ENCODE results near the gene SH3D21. TPM values are rescaled to one million over a fixed set of nuclear protein-coding genes. Genes with fewer than 3 reads are reported as not detected.

SH3D21 gene
- total and polyA plus RNA-seq, 5 donors, result 2.5 to 4.7 (median 4.1) TPM

DNA sequence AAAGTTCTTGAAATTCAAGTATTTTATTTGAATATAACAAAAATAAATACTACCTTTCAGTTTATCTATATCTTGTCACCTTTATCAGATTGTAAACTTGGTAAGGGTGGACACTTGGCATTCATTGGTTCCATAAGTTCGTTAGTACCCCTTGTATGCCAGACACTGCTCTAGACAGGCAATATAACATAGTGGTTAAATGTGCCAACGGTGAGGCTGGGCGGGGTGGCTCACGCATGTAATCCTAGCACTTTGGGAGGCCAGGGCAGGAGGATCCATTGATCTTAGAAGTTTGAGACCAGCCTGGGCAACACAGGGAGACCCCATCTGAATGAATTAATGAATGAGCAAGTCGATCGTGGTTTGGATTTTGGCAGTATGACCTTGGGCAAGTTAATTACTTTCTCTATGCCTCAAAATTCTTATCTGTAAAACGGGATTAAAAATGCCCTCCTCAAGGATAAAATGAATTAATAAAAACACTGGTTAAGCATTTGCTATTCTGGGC is 26.3 kb upstream of the SH3D21 start:
- peak overlapping the region; percentile 98 for H3K27ac ChIP-seq (ENCODE audit: low read length)
- no peaks in the 10 kb centered on the region for H3K9me3 ChIP-seq (ENCODE audit: control insufficient read depth, low read length)
- DNase-seq (no peak), ATAC-seq (no peak)
- peaks cover 2% of the 10 kb centered on the region for H3K4me1 ChIP-seq (ENCODE audit: control insufficient read depth, insufficient read depth, low read length)
- no peaks in the 10 kb centered on the region for H3K27me3 ChIP-seq (ENCODE audit: control insufficient read depth, insufficient read depth)
- 76% methylated on average over 7 of the region's 7 CpGs for WGBS
- no peak overlapping the region for H3K4me3 ChIP-seq (ENCODE audit: low read length)
- intact Hi-C loops (cut with DNase I), result loop anchor here (5.0 to 10.0 kb wide), 7 partner anchors 45 to 178 kb away; partner anchors contain the start of genes MAP7D1 (in 1 of the 4), THRAP3 (in 1 of the 4) and TRAPPC3 (in 1 of the 4)

DNA sequence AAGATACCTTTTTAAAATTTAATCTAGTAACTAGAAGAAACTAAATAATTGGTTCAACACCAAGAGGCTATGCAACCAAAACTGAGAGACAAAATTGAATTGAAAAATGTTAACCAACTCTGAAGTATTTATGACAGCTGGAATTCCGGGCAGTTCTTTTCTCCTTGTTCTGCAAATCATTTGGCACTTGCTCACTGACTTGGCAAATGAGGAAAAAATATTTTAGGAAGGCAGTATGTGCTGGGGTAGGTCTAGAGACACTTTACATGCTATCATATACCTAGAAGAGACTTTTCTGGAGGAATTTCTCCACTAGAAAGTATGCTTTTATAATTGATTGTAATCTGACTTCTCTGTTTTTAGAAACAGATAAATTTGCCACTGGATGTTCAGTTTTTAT is 22.1 kb upstream of the SH3D21 start:
- Histone ChIP-seq H3K4me1 (ENCODE audit: control insufficient read depth, insufficient read depth, low read length) (peaks cover 2% of the 10 kb centered on the region), H3K27me3 (ENCODE audit: control insufficient read depth, insufficient read depth) (no peaks in the 10 kb centered on the region), H3K4me3 (ENCODE audit: low read length) (no peak overlapping the region), H3K9me3 (ENCODE audit: control insufficient read depth, low read length) (no peaks in the 10 kb centered on the region), H3K27ac (ENCODE audit: low read length) (no peak overlapping the region)
- intact Hi-C loops (cut with DNase I), result loop anchor here (5.0 to 10.0 kb wide), 7 partner anchors 49 to 182 kb away; partner anchors contain the start of genes MAP7D1 (in 1 of the 4), THRAP3 (in 1 of the 4) and TRAPPC3 (in 1 of the 4)
- no peak for DNase-seq
- 34% methylated on average over 1 of the region's 1 CpG for WGBS
- ATAC-seq, result peak in 1 of 2 donors; percentile 13

DNA sequence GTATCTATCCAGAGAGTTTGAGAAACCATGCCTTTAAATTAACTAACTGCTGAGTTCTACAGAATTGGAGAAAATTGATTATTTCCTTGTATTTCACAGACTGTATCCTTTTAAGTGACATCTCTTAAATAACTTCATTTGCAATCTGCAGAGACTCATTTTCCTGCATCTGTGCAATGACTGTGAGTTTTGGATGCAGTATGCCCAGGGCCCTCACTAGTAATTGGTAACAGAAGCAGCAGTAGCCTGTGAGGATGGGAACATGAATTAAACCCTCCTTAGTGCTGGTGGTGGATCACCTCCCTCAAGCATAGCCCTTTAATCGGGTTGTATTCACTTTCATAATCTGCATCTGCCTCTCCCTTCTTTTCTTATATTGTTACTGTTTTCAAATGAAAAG is 21.7 kb upstream of the SH3D21 start:
- ATAC-seq (no peak), DNase-seq (no peak)
- intact Hi-C loops (cut with DNase I), result loop anchor here (5.0 to 10.0 kb wide), 7 partner anchors 50 to 182 kb away; partner anchors contain the start of genes MAP7D1 (in 1 of the 4), THRAP3 (in 1 of the 4) and TRAPPC3 (in 1 of the 4)
- Histone ChIP-seq H3K4me1 (ENCODE audit: control insufficient read depth, insufficient read depth, low read length) (peaks cover 2% of the 10 kb centered on the region), H3K4me3 (ENCODE audit: low read length) (no peak overlapping the region), H3K27me3 (ENCODE audit: control insufficient read depth, insufficient read depth) (no peaks in the 10 kb centered on the region), H3K27ac (ENCODE audit: low read length) (peak overlapping the region; percentile 51), H3K9me3 (ENCODE audit: control insufficient read depth, low read length) (no peaks in the 10 kb centered on the region)
- WGBS, result 47% methylated on average over 1 of the region's 1 CpG

DNA sequence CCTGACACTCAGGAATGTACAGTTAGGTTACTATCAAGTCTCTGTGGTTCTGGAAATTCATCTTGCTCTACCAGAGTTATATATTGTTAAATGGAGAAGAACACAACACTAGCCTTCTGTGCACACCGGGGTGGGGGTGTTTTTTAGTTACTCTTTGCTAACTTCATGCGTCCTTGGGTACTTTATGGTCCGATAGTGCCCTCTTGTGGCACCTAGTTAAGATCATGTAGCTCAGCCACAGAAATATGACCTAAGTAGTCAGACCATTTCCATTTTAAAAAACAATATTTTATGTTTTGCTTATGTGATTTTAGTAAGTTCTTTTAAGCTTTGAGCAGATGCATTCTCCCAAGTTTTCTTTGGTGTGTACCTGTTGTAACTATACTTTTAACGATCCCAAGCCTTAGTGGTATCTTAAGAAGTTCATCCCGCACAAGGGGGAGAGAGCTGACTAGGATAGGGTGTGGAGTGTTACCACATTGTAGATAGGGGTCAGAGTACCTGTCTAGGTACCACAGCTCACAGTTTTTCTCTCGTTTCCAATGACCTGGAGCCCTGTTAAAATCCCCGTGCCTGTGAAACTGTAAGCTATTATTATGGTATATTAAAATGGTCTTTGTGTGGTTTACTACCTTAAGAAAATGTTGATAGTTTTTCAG is 20.6 kb upstream of the SH3D21 start:
- WGBS, result 40% methylated on average over 7 of the region's 7 CpGs
- no peaks in the 10 kb centered on the region for H3K4me1 ChIP-seq (ENCODE audit: control insufficient read depth, insufficient read depth, low read length)
- ATAC-seq (peak; percentile 79 to 82), DNase-seq (peak in 1 of 3 donors; percentile 38)
- H3K27me3 ChIP-seq (ENCODE audit: control insufficient read depth, insufficient read depth), result no peaks in the 10 kb centered on the region
- no peak overlapping the region for H3K4me3 ChIP-seq (ENCODE audit: low read length)
- intact Hi-C loops (cut with DNase I), result loop anchor here (5.0 to 10.0 kb wide), 6 partner anchors 51 to 141 kb away; partner anchors contain the start of genes MAP7D1 (in 1 of the 4), THRAP3 (in 1 of the 4) and TRAPPC3 (in 1 of the 4)
- H3K9me3 ChIP-seq (ENCODE audit: control insufficient read depth, low read length), result no peaks in the 10 kb centered on the region
- no peak overlapping the region for H3K27ac ChIP-seq (ENCODE audit: low read length)

DNA sequence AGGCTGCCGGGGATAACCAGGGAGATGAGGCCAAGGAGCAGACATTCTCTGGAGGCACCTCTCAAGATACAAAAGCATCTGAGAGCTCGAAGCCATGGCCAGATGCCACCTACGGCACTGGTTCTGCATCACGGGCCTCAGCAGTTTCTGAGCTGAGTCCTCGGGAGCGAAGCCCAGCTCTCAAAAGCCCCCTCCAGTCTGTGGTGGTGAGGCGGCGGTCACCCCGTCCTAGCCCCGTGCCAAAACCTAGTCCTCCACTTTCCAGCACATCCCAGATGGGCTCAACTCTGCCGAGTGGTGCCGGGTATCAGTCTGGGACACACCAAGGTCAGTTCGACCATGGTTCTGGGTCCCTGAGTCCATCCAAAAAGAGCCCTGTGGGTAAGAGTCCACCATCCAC is 19.4 kb upstream of the SH3D21 start:
- ATAC-seq (peak in 1 of 2 donors; percentile 8), DNase-seq (no peak)
- H3K4me1 ChIP-seq (ENCODE audit: control insufficient read depth, insufficient read depth, low read length), result no peaks in the 10 kb centered on the region
- H3K9me3 ChIP-seq (ENCODE audit: control insufficient read depth, low read length), result no peaks in the 10 kb centered on the region
- intact Hi-C loops (cut with DNase I), result loop anchor here (5.0 to 10.0 kb wide), 6 partner anchors 52 to 142 kb away; partner anchors contain the start of genes MAP7D1 (in 1 of the 4), THRAP3 (in 1 of the 4) and TRAPPC3 (in 1 of the 4)
- 90% methylated on average over 13 of the region's 13 CpGs for whole genome bisulfite sequencing
- no peak overlapping the region for H3K27ac ChIP-seq (ENCODE audit: low read length)
- H3K27me3 ChIP-seq (ENCODE audit: control insufficient read depth, insufficient read depth), result no peaks in the 10 kb centered on the region
- H3K4me3 ChIP-seq (ENCODE audit: low read length), result no peak overlapping the region

DNA sequence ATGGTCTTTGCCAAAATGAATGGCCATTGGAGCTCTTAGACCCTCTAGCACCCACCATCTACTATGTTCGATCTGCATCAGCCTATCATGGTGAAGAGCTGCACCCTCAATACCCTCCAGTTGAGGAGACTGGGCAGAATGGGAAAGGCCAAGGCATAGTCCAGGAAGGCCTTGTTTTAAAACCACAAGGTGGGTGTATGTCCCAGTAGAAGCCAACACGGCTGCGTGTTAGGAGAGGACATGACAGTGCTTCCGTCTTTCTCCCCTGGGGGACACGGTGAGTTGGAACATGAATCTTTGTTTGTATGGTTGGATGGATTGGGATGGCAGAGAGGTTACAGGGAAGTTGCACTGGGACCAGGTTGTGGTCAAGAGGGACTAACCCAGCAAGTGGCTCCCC is 18.6 kb upstream of the SH3D21 start:
- Histone ChIP-seq H3K4me1 (ENCODE audit: control insufficient read depth, insufficient read depth, low read length) (no peaks in the 10 kb centered on the region), H3K9me3 (ENCODE audit: control insufficient read depth, low read length) (no peaks in the 10 kb centered on the region), H3K27me3 (ENCODE audit: control insufficient read depth, insufficient read depth) (no peaks in the 10 kb centered on the region), H3K4me3 (ENCODE audit: low read length) (no peak overlapping the region), H3K27ac (ENCODE audit: low read length) (no peak overlapping the region)
- 75% methylated on average over 5 of the region's 5 CpGs for WGBS
- intact Hi-C loops (cut with DNase I), result loop anchor here (5.0 to 10.0 kb wide), 6 partner anchors 53 to 143 kb away; partner anchors contain the start of genes MAP7D1 (in 1 of the 4), THRAP3 (in 1 of the 4) and TRAPPC3 (in 1 of the 4)
- ATAC-seq (no peak), DNase-seq (no peak)

DNA sequence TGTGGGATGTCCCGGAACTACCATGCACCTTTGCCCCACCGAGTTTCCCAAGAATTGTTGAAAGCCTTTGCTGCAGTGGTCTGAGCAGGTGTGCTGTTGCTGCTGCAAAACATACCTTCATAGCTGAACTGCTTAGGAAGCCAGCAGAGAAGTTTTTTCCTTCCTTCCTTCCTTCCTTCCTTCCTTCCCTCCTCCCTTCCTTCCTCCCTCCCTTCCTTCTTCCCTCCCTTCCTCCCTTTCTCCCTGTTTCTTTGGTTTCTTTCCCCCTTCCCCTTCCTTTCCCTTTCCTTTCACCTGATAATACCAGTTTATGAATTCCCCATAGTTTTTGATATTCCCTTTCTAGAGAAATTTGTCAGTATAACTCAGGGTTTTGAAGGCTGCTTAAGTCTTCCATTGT is 10.8 kb upstream of the SH3D21 start:
- Histone ChIP-seq H3K9me3 (ENCODE audit: control insufficient read depth, low read length) (no peaks in the 10 kb centered on the region), H3K4me3 (ENCODE audit: low read length) (no peak overlapping the region), H3K27me3 (ENCODE audit: control insufficient read depth, insufficient read depth) (no peaks in the 10 kb centered on the region), H3K27ac (ENCODE audit: low read length) (no peak overlapping the region), H3K4me1 (ENCODE audit: control insufficient read depth, insufficient read depth, low read length) (no peaks in the 10 kb centered on the region)
- 91% methylated on average over 2 of the region's 2 CpGs for WGBS
- ATAC-seq (no peak), DNase-seq (no peak)
- intact Hi-C loops (cut with DNase I), result no loop called here

DNA sequence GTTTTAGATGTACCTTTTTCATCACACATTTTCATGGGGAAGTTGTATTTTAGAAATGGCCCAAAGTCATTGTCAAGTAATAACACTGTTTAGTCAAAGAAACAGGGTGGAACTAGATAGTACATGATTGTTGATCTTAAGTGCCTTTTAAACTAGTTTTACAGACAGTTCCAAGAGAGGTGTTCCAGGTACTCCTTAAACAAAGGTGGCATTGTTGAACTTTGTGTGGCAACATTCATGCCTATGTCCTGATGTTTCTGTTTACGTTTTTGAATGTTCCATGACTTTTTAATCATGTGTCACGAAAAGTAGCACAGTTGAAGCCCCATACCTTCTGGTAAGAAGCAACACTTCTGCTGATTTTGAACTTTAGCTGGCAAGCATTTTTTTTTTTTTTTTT is 9.1 kb upstream of the SH3D21 start:
- ATAC-seq (no peak), DNase-seq (no peak)
- Histone ChIP-seq H3K9me3 (ENCODE audit: control insufficient read depth, low read length) (no peaks in the 10 kb centered on the region), H3K4me1 (ENCODE audit: control insufficient read depth, insufficient read depth, low read length) (no peaks in the 10 kb centered on the region), H3K27me3 (ENCODE audit: control insufficient read depth, insufficient read depth) (no peaks in the 10 kb centered on the region), H3K27ac (ENCODE audit: low read length) (no peak overlapping the region), H3K4me3 (ENCODE audit: low read length) (no peak overlapping the region)
- intact Hi-C loops (cut with DNase I), result no loop called here
- 84% methylated on average over 2 of the region's 2 CpGs for WGBS

DNA sequence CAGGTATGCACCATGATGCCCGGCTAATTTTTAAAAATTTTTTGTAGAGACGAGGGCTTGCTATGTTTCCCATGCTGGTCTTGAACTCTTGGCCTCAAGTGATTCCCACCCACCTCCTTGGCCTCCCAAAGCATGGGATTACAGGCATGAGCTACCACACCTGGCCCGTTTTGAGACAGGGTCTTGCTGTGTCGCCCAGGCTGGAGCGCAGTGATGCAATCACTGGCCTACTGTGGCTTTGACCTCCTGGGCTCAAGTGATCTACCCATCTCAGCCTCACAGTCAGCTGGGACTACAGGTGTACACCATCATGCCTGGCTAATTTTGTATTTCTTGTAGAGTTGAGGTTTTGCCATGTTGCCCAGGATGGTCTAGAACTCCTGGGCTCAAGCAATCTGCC is 7.5 kb upstream of the SH3D21 start:
- no peak overlapping the region for H3K27ac ChIP-seq (ENCODE audit: low read length)
- H3K4me3 ChIP-seq (ENCODE audit: low read length), result no peak overlapping the region
- ATAC-seq (no peak), DNase-seq (no peak)
- no peaks in the 10 kb centered on the region for H3K4me1 ChIP-seq (ENCODE audit: control insufficient read depth, insufficient read depth, low read length)
- H3K27me3 ChIP-seq (ENCODE audit: control insufficient read depth, insufficient read depth), result no peaks in the 10 kb centered on the region
- intact Hi-C loops (cut with DNase I), result no loop called here
- WGBS, result 94% methylated on average over 5 of the region's 5 CpGs
- no peaks in the 10 kb centered on the region for H3K9me3 ChIP-seq (ENCODE audit: control insufficient read depth, low read length)

DNA sequence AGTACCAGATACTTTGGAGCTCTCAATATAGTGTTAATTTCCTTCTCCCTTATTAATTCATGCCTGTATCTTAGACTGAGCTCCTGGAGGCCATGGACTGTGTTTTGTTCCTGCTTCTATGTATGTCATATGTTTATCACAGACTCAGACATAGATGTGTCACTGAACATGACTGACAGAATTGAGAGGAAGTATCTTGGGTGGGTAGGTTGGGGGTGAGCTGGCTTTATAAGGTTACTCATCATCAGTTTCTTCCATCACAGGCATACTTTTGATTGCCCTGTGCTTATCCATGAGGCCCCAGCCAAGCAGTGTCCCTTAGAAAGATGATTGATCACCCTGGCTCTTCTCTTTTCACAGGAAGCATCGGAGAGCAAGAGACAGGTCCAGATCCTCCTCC is 5.6 kb upstream of the SH3D21 start:
- intact Hi-C loops (cut with DNase I), result no loop called here
- Histone ChIP-seq H3K27me3 (ENCODE audit: control insufficient read depth, insufficient read depth) (no peaks in the 10 kb centered on the region), H3K9me3 (ENCODE audit: control insufficient read depth, low read length) (no peaks in the 10 kb centered on the region), H3K4me3 (ENCODE audit: low read length) (no peak overlapping the region), H3K4me1 (ENCODE audit: control insufficient read depth, insufficient read depth, low read length) (no peaks in the 10 kb centered on the region), H3K27ac (ENCODE audit: low read length) (no peak overlapping the region)
- WGBS, result 93% methylated on average over 1 of the region's 1 CpG
- no peak for ATAC-seq
- no peak for DNase-seq

DNA sequence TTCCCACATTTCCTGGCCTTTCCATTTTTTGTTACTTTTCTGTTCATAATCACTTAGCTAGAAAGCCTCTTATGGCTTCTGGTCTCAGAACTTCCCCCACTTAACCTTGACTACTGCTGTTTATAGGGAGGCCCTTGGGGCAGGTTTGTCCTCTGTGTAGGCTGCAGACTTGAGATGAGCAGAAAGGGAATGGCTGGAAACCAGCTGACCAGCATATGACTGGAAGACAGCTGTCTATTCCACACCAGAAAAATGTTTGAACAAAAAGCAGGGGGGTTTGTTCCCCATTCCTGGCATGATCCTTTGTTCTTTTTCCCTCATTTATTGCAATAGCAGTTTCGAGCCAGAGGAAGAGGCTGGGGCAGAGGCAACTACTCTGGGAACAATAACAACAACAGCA is 4.9 kb upstream of the SH3D21 start:
- Histone ChIP-seq H3K9me3 (ENCODE audit: control insufficient read depth, low read length) (no peaks in the 10 kb centered on the region), H3K4me3 (ENCODE audit: low read length) (no peak overlapping the region), H3K27me3 (ENCODE audit: control insufficient read depth, insufficient read depth) (no peaks in the 10 kb centered on the region), H3K4me1 (ENCODE audit: control insufficient read depth, insufficient read depth, low read length) (no peaks in the 10 kb centered on the region), H3K27ac (ENCODE audit: low read length) (no peak overlapping the region)
- WGBS, result 73% methylated on average over 1 of the region's 1 CpG
- intact Hi-C loops (cut with DNase I), result no loop called here
- DNase-seq (no peak), ATAC-seq (no peak)

All from right cardiac atrium (tissue), 5 donors.